Measurements from ENCODE around the gene THSD4.
"Not testable (repeated sequence)": the region's sequence is repeated elsewhere in the genome, so short reads cannot be mapped to it uniquely, and the experiment has no call there.

The THSD4 gene

GRCh38 chr15:71393383-71393782, 278.1 kb downstream of the THSD4 start:
- no peak for DNase-seq

- no peak for DNase-seq
Observed at GRCh38 chr15:71396536-71397125, 281.4 kb downstream of the THSD4 start.

GRCh38 chr15:71397377-71397776, 282.1 kb downstream of the THSD4 start:
- DNase-seq: no peak

- no peak for DNase-seq
Observed at GRCh38 chr15:71400294-71400693, 285.0 kb downstream of the THSD4 start.

GRCh38 chr15:71401728-71402127, 286.5 kb downstream of the THSD4 start:
- DNase-seq: not testable (repeated sequence)

- DNase-seq: no peak
Observed at GRCh38 chr15:71409541-71409940, 294.3 kb downstream of the THSD4 start.

GRCh38 chr15:71410347-71410746, 295.1 kb downstream of the THSD4 start:
- DNase-seq: no peak

GRCh38 chr15:71411538-71412482, 296.5 kb downstream of the THSD4 start:
- no peak for DNase-seq

GRCh38 chr15:71413419-71413818, 298.1 kb downstream of the THSD4 start:
- no peak for DNase-seq

GRCh38 chr15:71414853-71415252, 299.6 kb downstream of the THSD4 start:
- DNase-seq: no peak

- no peak for DNase-seq
Observed at GRCh38 chr15:71422530-71423259, 307.4 kb downstream of the THSD4 start.

- DNase-seq: no peak
Observed at GRCh38 chr15:71424765-71425164, 309.5 kb downstream of the THSD4 start.

GRCh38 chr15:71425388-71425787, 310.1 kb downstream of the THSD4 start:
- no peak for DNase-seq

- no peak for DNase-seq
Observed at GRCh38 chr15:71426792-71427191, 311.5 kb downstream of the THSD4 start.

- no peak for DNase-seq
Observed at GRCh38 chr15:71430782-71431181, 315.5 kb downstream of the THSD4 start.

- DNase-seq: no peak
Observed at GRCh38 chr15:71431343-71432336, 316.4 kb downstream of the THSD4 start.

GRCh38 chr15:71433402-71433801, 318.1 kb downstream of the THSD4 start:
- DNase-seq: no peak

GRCh38 chr15:71434774-71435173, 319.5 kb downstream of the THSD4 start:
- DNase-seq: no peak

GRCh38 chr15:71435552-71435951, 320.3 kb downstream of the THSD4 start:
- no peak for DNase-seq

GRCh38 chr15:71436854-71437253, 321.6 kb downstream of the THSD4 start:
- DNase-seq: no peak

- no peak for DNase-seq
Observed at GRCh38 chr15:71437404-71437803, 322.1 kb downstream of the THSD4 start.

GRCh38 chr15:71437919-71438318, 322.6 kb downstream of the THSD4 start:
- no peak for DNase-seq
